GM12878 (cell line): ENCODE results near the gene DPY19L3. TPM values are rescaled to one million over a fixed set of nuclear protein-coding genes. Genes with fewer than 3 reads are reported as not detected.

Experiments
- ATAC-seq: fragments of 200-7000 bp; cut with Tn5 transposase; 3 replicates; pipeline ENCODE4 v1.9.1; 2020; ENCODE audit warnings: mild to moderate bottlenecking, moderate library complexity
- BruUV-seq: library from RNA; stranded (reverse); fragments of 400-500 nt; replicated peaks from 2 replicates; lab custom pipeline; 2021; lab: Mats Ljungman, UMichigan
- CTCF ChIA-PET: fragments of 300-600 bp; sonication (Branson Sonifier 250); formaldehyde crosslinking; extraction: SDS; loops from one replicate; lab custom pipeline; 2021; ENCODE audit warnings: inconsistent platforms; lab: Yijun Ruan, JAX
- POLR2A ChIA-PET: fragments of 350-600 bp; formaldehyde crosslinking; extraction: SDS; loops from one replicate; lab custom pipeline; 2021; ENCODE audit warnings: inconsistent platforms; lab: Charles Lee
- RAD21 ChIA-PET: fragments of 300-600 bp; sonication (Branson Sonifier 250); formaldehyde crosslinking; loops from one replicate; lab custom pipeline; 2023; ENCODE audit warnings: antibody characterized with exemption; ENCODE audit not compliant: unreplicated experiment; lab: Charles Lee
- SMC1A ChIA-PET: fragments of 300-600 bp; sonication (Branson Sonifier 250); formaldehyde crosslinking; loops from one replicate; lab custom pipeline; 2023; ENCODE audit not compliant: unreplicated experiment, uncharacterized antibody; lab: Charles Lee
- DNase-seq: peaks from one replicate; pipeline ENCODE4 v3.0.0-alpha.2; 2011; ENCODE audit warnings: low read depth, low spot score
- FAIRE-seq: peaks from 3 replicates; lab custom pipeline; 2011; peaks lifted over from hg19 to GRCh38; lab: Jason Lieb, UNC
- H2AFZ ChIP-seq: 2 replicates; pipeline ENCODE4 v1.6.0; 2011; ENCODE audit warnings: low read depth, low read length, control low read depth; ENCODE audit not compliant: control insufficient read depth
- H3K27ac ChIP-seq: 2 replicates; pipeline ENCODE4 v1.5.1; 2011; ENCODE audit warnings: control low read depth; ENCODE audit not compliant: control insufficient read depth, insufficient read depth
- H3K27me3 ChIP-seq, 2 experiments: replicated peaks in 1 of 2; 2 replicates each; pipeline versions ENCODE4 v1.6.0 to v1.6.1; 2011; ENCODE audit warnings: low read length in 1 of 2; ENCODE audit not compliant: control insufficient read depth in 2 of 2, insufficient read depth in 2 of 2
- H3K36me3 ChIP-seq, 2 experiments: 2 replicates each; pipeline ENCODE4 v1.5.1; 2011; ENCODE audit warnings: low read length in 1 of 2; ENCODE audit not compliant: control insufficient read depth in 2 of 2, insufficient read depth in 2 of 2
- H3K4me1 ChIP-seq: 2 replicates; pipeline ENCODE4 v1.6.1; 2011; ENCODE audit warnings: mild to moderate bottlenecking, low read length, moderate library complexity, mixed read lengths; ENCODE audit not compliant: control insufficient read depth, insufficient read depth
- H3K4me2 ChIP-seq: 2 replicates; pipeline ENCODE4 v1.6.0; 2011; ENCODE audit warnings: control low read depth; ENCODE audit not compliant: control insufficient read depth, insufficient read depth
- H3K4me3 ChIP-seq: fragments of 200-600 bp; sonication (generic); 2 replicates; pipeline ENCODE4 v1.5.1; 2016
- H3K79me2 ChIP-seq: 2 replicates; pipeline ENCODE4 v1.6.0; 2011; ENCODE audit warnings: low read length; ENCODE audit not compliant: control insufficient read depth, insufficient read depth
- H3K9ac ChIP-seq: 2 replicates; pipeline ENCODE4 v1.8.0; 2011; ENCODE audit warnings: low read length, control low read depth, mixed read lengths; ENCODE audit not compliant: control insufficient read depth, insufficient read depth
- H3K9me3 ChIP-seq: replicated peaks from 3 replicates; pipeline ENCODE4 v1.5.1; 2011; ENCODE audit warnings: mild to moderate bottlenecking, low read length; ENCODE audit not compliant: control insufficient read depth, insufficient read depth
- H4K20me1 ChIP-seq: 2 replicates; pipeline ENCODE4 v1.6.0; 2011; ENCODE audit not compliant: control insufficient read depth, insufficient read depth
- CEBPB ChIP-seq, 2 experiments: fragments of 150-350 bp in 1 of 2; IDR thresholded peaks; 2 replicates each; pipeline ENCODE4 v1.6.1; 2012 to 2014; ENCODE audit warnings: low read depth in 2 of 2, low read length in 2 of 2, borderline replicate concordance in 1 of 2, inconsistent platforms in 1 of 2
- CUX1 ChIP-seq: IDR thresholded peaks from 2 replicates; pipeline ENCODE4 v1.6.1; 2012; ENCODE audit warnings: improper control_type of control experiment, low read depth, low read length; ENCODE audit not compliant: insufficient replicate concordance
- E2F4 ChIP-seq: IDR thresholded peaks from 2 replicates; pipeline ENCODE4 v1.6.1; 2012; ENCODE audit warnings: low read depth, low read length, improper control_type of control experiment
- ESRRA ChIP-seq: IDR thresholded peaks from 2 replicates; pipeline ENCODE4 v1.6.1; 2012; ENCODE audit warnings: mild to moderate bottlenecking, low read length, improper control_type of control experiment
- EZH2 ChIP-seq: IDR thresholded peaks from 2 replicates; pipeline ENCODE4 v1.6.1; 2012; ENCODE audit warnings: low read depth, mild to moderate bottlenecking, control low read depth, inconsistent platforms, low read length, borderline replicate concordance; ENCODE audit not compliant: control insufficient read depth
- MLLT1 ChIP-seq: fragments of 450-650 bp; IDR thresholded peaks from 2 replicates; pipeline ENCODE4 v1.6.1; 2016; ENCODE audit warnings: mild to moderate bottlenecking
- MTA2 ChIP-seq: fragments of 450-650 bp; IDR thresholded peaks from 2 replicates; pipeline ENCODE4 v1.6.1; 2016; ENCODE audit warnings: low read depth, mild to moderate bottlenecking, moderate library complexity
- RAD21 ChIP-seq: IDR thresholded peaks from 2 replicates; pipeline ENCODE4 v1.6.1; 2011; ENCODE audit warnings: mild to moderate bottlenecking, low read depth, low read length, moderate library complexity; ENCODE audit not compliant: insufficient read depth
- RELA ChIP-seq: fragments of 450-650 bp; IDR thresholded peaks from 2 replicates; pipeline ENCODE4 v1.8.0; 2014; ENCODE audit warnings: borderline replicate concordance; ENCODE audit not compliant: partially characterized antibody
- RELB ChIP-seq: fragments of 450-650 bp; IDR thresholded peaks from 2 replicates; pipeline ENCODE4 v1.6.1; 2017; ENCODE audit warnings: low read depth, mild to moderate bottlenecking, moderate library complexity
- RUNX3 ChIP-seq: IDR thresholded peaks from 2 replicates; pipeline ENCODE4 v1.6.1; 2012; ENCODE audit warnings: low read length, inconsistent platforms
- STAT1 ChIP-seq: fragments of 450-650 bp; conservative IDR thresholded peaks from 2 replicates; pipeline ENCODE4 v1.6.1; 2014; ENCODE audit warnings: antibody characterized with exemption, mild to moderate bottlenecking
- ZBED1 ChIP-seq: IDR thresholded peaks from 2 replicates; pipeline ENCODE4 v1.6.1; 2016; ENCODE audit warnings: borderline replicate concordance
- ZSCAN29 ChIP-seq: fragments of 450-650 bp; IDR thresholded peaks from 2 replicates; pipeline ENCODE4 v1.6.1; 2017; ENCODE audit warnings: mild to moderate bottlenecking, moderate library complexity
- WGBS: methylation state at CpG from one replicate; pipeline ENCODE4 v1.1.6; 2016; ENCODE audit warnings: low lambda C conversion rate; ENCODE audit not compliant: insufficient replicate concordance, insufficient coverage; ENCODE audit errors: missing lambda C conversion rate; 5-methylcytosine and 5-hydroxymethylcytosine counted together
- in situ Hi-C: fragments of 300-500 bp; cut with MboI; formaldehyde crosslinking; loops from 9 replicates; pipeline ENCODE4 v1.14.3; 2018; ENCODE audit warnings: mixed read lengths
- intact Hi-C: fragments of 100-400 bp; cut with micrococcal nuclease; formaldehyde crosslinking; loops from one replicate; pipeline ENCODE4 v1.14.2; 2022; ENCODE audit not compliant: unreplicated experiment
- polyA plus RNA-seq, 11 experiments: library from polyadenylated mRNA; depleted of rRNA in 4 of 11; unstranded in 6 of 11; stranded (reverse) in 5 of 11; fragments of >200 nt; fragmentation: Nextera tagmentation in 4 of 11; fragmentation: Illumina TruSeq in 1 of 11; extraction: Ambion mirVana in 4 of 11; extraction: Trizol in 1 of 11; gene quantifications; 1 replicate in 1 of 11; 2 replicates in 10 of 11; pipeline versions ENCODE4 v1.2.1 to v1.2.3, GENCODE V29; 2011 to 2016; ENCODE audit warnings: inconsistent platforms in 2 of 11, missing spikeins in 2 of 11, low read depth in 1 of 11
- total RNA-seq, 4 experiments: library from RNA; depleted of rRNA in 3 of 4; stranded (reverse); fragments of >200 nt in 3 of 4; fragmentation: Illumina TruSeq in 1 of 4; extraction: Trizol in 1 of 4; gene quantifications; 2 replicates each; pipeline versions ENCODE4 v1.2.1 to v1.2.3, GENCODE V29; 2013 to 2021

Gene DPY19L3
- total and polyA plus RNA-seq, 10 of the 15 experiments (the other 5 are each of a cell fraction or from before 2014, with no cell fraction given), result 2.5 to 30.2 (median 13.7) TPM

GRCh38 chr19:32388393-32388855 is 17.1 kb upstream of the DPY19L3 start:
- RAD21 ChIA-PET, result no interaction called here
- Histone ChIP-seq H3K9ac (no peak overlapping the region), H3K4me1 (no peaks in the 10 kb centered on the region), H3K79me2 (no peaks in the 10 kb centered on the region), H3K9me3 (no peaks in the 10 kb centered on the region), H3K4me2 (no peak overlapping the region), H3K36me3 (peaks cover 1 to 7% of the 10 kb centered on the region in 2 experiments; a peak in 3 of 4 replicates), H4K20me1 (no peaks in the 10 kb centered on the region), H3K27me3 (no peaks in the 10 kb centered on the region), H3K27ac (no peak overlapping the region), H2AFZ (no peak overlapping the region), H3K4me3 (no peak overlapping the region)
- ATAC-seq (no peak), FAIRE-seq (no peak), DNase-seq (no peak)
- whole genome bisulfite sequencing, result 97% methylated on average over 3 of the region's 3 CpGs
- SMC1A ChIA-PET, result no interaction called here
- CTCF ChIA-PET, result no interaction called here
- no TSS peak for BruUV-seq
- intact Hi-C loops (no loop called here), in situ Hi-C loops (no loop called here)
- POLR2A ChIA-PET, result no interaction called here
- TF ChIP-seq E2F4, result no peak
- TF ChIP-seq MTA2, result no peak
- TF ChIP-seq RELA, result no peak
- no peak for TF ChIP-seq ZSCAN29
- no peak for TF ChIP-seq CEBPB (IDR thresholded peaks at IDR 0.05; ENCODE audit: borderline replicate concordance in 1 of 2, low read depth in 2 of 2, low read length in 2 of 2)
- no peak for TF ChIP-seq ESRRA
- no peak for TF ChIP-seq MLLT1
- no peak for TF ChIP-seq ZBED1
- TF ChIP-seq RELB, result no peak
- no peak for TF ChIP-seq RUNX3
- TF ChIP-seq CUX1, result no peak
- no peak for TF ChIP-seq RAD21
- TF ChIP-seq EZH2, result no peak
- no peak for TF ChIP-seq STAT1
